Measurements from ENCODE around the gene GPR63. TPM values are rescaled to one million over a fixed set of nuclear protein-coding genes. Genes with fewer than 3 reads are reported as not detected.
"Not testable (repeated sequence)": the region's sequence is repeated elsewhere in the genome, so short reads cannot be mapped to it uniquely, and the experiment has no call there.

GPR63 gene
- total RNA-seq (2014; rRNA removed; shearing (Covaris generic)): 0.13 TPM in 1 of 2 replicates, not detected in the other

DNA sequence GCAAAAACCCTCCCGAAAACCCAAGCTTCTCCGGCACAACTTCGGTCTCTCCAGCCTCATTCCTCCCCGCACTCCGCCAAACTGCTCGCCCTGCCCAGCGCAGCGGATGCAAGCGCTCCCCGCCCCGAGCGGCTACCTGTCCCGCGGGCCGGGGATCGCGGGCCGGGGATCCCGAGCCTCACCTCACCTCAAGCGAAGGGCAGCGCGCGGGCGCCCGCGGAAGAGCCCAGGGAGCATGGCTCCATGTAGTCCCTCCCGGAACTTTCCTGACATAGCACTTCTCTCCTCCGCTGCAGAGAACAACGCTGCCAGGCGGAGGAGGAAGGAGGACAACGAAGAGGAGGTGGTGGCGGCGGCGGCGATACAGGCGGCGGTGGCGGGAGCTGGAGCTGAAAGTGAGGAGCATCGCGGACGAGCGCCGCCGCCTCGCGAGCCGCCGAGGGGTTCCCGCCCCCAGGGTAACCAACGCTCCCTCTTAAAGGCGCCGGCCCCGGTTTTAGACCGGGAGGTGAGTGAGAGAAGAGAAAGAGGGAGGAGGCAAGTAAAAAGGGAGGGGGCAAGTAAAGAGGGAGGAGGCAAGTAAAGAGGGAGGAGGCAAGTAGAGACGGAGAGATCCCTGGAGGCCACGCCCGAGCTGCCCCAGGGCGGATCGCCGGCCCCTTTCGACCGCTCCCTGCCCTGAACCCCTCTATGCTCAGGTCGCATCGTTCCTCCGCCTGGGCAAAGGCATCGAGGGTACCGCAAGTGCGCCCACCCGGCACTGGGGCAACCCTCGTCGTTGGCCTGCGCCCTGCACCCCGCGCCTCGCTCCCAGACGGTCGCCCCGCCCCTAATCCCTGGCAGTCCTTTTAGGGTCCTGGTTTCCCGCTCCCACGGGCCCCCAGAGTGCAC lies at the start of gene GPR63:
TSS of gene GPR63 (minus strand) at position 397 of the 891 bp plus-strand sequence. CDS start 37,746 bp downstream, outside the sequence.
- DNase-seq (ENCODE audit: low spot score): peak; percentile 47

- DNase-seq (ENCODE audit: low spot score): no peak
These were observed 49.2 kb upstream of the GPR63 start for GRCh38 chr6:96886519-96886918.

DNA sequence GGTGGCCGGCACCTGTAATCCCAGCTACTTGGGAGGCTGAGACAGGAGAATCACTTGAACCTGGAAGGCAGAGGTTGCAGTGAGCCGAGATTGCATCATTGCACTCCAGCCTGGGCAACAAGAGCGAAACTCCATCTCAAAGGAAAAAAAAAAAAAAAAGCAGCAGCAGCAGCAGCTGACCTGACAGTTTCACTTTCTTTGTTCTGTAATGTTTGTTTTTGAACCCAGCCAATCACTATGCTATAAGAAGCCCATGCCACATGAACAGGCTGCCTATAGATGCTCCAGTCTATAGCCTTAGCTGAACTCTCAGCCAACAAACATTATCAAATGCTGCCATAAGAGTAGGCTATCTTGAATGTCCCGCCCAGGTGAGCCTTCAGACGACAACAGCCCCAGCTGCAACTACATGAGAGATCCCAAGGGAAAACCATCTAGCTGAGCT lies 47.9 kb upstream of the GPR63 start:
- DNase-seq (ENCODE audit: low spot score): not testable (repeated sequence)

DNA sequence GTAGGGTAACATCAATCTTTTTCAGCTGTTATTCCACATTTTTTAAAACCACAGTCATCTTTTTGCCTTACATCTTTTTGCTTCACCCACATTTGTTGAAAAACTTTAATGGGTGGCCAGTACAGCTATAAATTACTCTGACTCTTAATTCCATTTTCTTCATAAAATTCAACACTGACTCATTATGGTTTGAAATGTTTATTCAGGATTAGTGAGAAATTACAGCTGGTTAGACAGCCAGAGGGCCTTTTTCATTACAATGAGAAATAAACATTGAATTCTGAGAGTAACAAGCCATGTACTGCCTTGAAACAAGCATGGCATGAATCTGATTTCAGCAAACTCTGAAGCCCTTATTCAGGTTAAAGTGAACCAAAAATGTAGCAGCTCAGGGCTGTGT lies 40.9 kb upstream of the GPR63 start:
- DNase-seq (ENCODE audit: low spot score): no peak

- no peak for DNase-seq (ENCODE audit: low spot score)
These were observed 39.7 kb upstream of the GPR63 start for GRCh38 chr6:96876886-96877545.

DNA sequence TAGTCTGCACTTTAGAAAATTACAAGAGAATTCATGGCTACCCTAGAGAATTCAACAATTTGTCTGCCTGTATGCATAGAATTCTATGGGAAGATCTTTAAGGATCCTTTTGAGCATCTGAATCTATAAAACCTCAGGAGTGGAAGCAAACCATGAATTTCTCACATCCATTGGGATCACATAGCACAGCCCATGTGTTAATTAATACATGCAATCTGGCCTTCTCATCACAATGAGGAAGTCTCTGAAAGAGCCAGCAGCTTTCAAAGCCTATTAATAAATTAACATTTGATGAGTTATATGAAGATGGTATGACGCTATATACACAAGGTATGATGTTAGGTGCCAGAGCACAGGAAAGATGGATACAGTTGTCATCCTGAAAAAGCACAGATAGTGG lies 35.7 kb upstream of the GPR63 start:
- DNase-seq (ENCODE audit: low spot score): no peak

DNA sequence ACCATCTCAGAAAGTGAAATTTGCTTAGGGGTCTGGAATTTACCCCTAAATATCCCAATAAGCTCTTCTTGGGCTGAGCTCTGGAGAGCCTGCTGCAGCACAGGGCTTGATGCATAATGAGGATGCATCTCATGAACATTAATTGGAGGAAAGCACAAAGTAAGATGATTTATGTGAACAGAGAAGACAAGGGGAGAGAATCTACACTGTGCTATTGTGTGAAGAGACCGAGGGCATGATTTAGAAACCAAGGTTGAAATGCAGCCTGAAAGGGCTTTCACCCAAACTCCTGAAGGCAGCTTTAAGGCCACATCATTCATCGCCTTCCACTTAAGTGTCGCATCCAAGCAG lies 27.8 kb upstream of the GPR63 start:
- DNase-seq (ENCODE audit: low spot score): no peak

- no peak for DNase-seq (ENCODE audit: low spot score)
These were observed 27.2 kb upstream of the GPR63 start for GRCh38 chr6:96864216-96865054.

- no peak for DNase-seq (ENCODE audit: low spot score)
These were observed 25.3 kb upstream of the GPR63 start for GRCh38 chr6:96862560-96862959.

DNA sequence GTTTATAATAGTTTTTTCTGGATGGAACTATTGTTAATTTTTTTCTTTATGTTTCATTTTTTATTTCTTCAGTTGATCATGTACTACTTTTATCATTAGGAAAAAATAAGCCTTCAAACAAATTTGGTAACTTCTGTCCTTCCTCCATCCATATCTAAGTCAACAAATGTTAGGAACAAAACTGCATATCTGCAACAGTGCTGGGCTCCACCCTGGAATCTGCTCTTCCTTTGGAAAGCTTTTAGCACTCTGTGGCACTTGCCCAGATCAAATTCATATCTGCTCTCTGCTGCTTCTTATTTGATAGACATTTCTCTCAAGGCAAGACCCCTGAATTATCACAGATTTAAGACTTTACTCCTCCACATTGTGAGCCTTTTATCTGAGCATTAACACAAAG lies 24.3 kb upstream of the GPR63 start:
- no peak for DNase-seq (ENCODE audit: low spot score)

DNA sequence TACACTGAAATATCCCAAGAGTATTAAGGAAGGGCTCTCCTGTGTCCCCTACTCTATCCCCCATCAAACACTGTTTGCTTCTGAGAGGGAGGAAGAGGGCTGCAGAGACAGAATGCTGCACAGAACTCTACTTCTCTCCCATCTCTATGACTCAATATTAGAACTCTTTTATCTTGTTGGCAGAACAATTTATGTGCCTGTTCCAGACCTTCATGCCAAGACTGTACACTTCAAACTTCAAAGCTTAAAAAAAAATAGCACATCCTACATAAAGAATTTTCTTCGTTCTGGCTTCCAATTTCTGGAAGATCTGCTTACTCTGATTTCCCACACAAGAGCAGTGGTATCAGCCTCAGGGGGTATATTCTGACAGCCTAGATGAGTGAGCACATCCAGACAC lies 19.6 kb upstream of the GPR63 start:
- DNase-seq (ENCODE audit: low spot score): no peak

GRCh38 chr6:96853083-96853482 lies 15.8 kb upstream of the GPR63 start:
- DNase-seq (ENCODE audit: low spot score): no peak

- no peak for DNase-seq (ENCODE audit: low spot score)
These were observed 15.3 kb upstream of the GPR63 start for GRCh38 chr6:96852605-96853004.

GRCh38 chr6:96851858-96852257 lies 14.6 kb upstream of the GPR63 start:
- no peak for DNase-seq (ENCODE audit: low spot score)

DNA sequence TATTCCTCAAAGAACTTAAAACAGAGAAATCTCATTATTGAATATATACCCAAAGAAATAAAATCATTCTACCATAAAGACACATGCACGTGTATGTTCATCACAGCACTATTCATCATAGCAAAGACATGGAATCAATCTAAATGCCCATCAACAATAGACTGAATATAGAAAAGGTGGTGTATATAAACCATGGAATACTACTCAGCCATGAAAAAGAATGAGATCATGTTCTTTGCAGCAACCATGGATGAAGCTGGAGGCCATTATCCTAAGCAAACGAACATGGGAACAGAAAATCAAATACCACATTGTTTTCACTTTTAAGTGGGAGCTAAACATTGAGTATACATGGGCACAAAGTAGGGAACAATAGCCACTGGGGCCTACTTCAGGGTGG lies 12.3 kb upstream of the GPR63 start:
- no peak for DNase-seq (ENCODE audit: low spot score)

GRCh38 chr6:96844530-96844929 lies 7.3 kb upstream of the GPR63 start:
- no peak for DNase-seq (ENCODE audit: low spot score)

- no peak for DNase-seq (ENCODE audit: low spot score)
These were observed 4.1 kb upstream of the GPR63 start for GRCh38 chr6:96841345-96841744.

GRCh38 chr6:96836631-96837080 lies 621 bp downstream of the GPR63 start:
- DNase-seq (ENCODE audit: low spot score): no peak

DNA sequence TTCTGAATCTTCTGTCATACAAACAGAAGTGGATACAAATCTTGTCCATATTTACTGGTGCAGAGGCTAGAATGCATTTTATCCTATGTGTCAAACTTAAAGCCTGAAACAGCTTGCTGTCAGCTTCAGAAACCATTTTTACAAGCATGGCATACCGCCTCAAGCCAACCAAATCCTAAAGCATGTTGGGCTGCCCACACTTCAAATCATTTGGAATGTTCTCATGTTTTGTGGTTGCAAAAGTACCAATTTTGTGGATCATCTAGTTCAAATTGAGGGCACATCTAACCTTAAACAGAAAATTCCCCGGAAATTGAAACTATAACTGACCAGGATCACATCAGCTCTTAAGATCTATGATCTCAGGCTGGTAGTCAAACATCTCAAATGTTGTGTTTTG lies 3.2 kb downstream of the GPR63 start:
- DNase-seq (ENCODE audit: low spot score): no peak

DNA sequence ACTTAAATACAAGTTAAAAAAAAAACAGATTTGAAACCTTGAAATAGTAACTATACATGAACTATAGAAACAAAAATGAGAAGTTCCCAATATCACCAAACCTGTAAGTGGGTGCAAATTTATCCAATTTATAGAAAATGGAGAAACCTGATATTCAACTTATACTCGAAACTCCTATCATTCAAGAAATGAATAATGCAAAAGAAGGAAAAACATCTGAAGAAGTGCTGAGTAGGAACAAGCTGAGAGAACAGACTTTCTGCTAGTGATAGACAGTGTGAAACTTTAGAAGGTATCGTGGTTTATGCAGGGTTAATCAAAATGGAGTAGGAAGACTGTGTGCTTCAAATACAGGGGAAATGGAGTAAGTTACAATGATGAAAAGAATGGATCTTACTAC lies 4.5 kb downstream of the GPR63 start:
- no peak for DNase-seq (ENCODE audit: low spot score)

DNA sequence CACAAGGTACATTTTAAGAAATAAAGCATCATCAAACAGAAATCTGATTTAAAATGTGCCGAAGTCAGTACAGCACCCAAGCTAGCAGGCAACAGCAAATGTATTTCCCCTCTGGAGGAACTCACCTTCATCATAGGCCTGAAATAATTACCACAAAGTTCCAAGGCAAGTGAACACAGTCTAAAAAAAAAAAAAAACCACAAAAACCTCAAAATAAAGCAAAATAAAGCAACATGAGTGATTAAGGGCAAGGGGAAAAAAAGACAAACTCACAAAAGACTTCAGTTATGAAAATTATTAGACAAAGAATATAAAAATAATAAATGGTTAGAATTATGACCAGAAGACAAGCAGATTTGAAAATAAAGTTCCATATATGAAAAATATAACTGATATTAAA lies 10.4 kb downstream of the GPR63 start:
- no peak for DNase-seq (ENCODE audit: low spot score)

GRCh38 chr6:96823743-96824142 lies 13.5 kb downstream of the GPR63 start:
- no peak for DNase-seq (ENCODE audit: low spot score)
